SK-N-SH (cell line): ENCODE results near the gene SENP8. TPM values are rescaled to one million over a fixed set of nuclear protein-coding genes. Genes with fewer than 3 reads are reported as not detected.

ENCODE experiments used
- CTCF ChIA-PET: fragments of 300-600, 350-600 bp; formaldehyde crosslinking; extraction: SDS; loops from one replicate; lab custom pipeline; 2021; lab: Yijun Ruan, JAX
- POLR2A ChIA-PET: fragments of 350-600 bp; sonication (Branson Sonifier 250); formaldehyde crosslinking; extraction: SDS; loops from one replicate; lab custom pipeline; 2020; ENCODE audit warnings: antibody characterized with exemption, inconsistent platforms; lab: Yijun Ruan, JAX
- DNase-seq: peaks from one replicate; pipeline ENCODE4 v3.0.0; 2012
- H2AFZ ChIP-seq: fragments of 200-600 bp; sonication (generic); 2 replicates; pipeline ENCODE4 v1.8.1; 2016; ENCODE audit warnings: antibody characterized with exemption, mild to moderate bottlenecking, low read depth
- H3F3A ChIP-seq: fragments of 200-600 bp; sonication (generic); replicated peaks from 2 replicates; pipeline ENCODE3; 2016; ENCODE audit warnings: antibody characterized with exemption, mild to moderate bottlenecking; ENCODE audit not compliant: insufficient read depth
- H3K27ac ChIP-seq, 2 experiments: fragments of 200-500 bp in 1 of 2; fragments of 200-600 bp in 1 of 2; sonication (Bioruptor generic) in 1 of 2; sonication (generic), shearing (Covaris generic) in 1 of 2; 2 replicates each; pipeline versions ENCODE4 v1.5.1 to v1.6.1; 2014 to 2016; ENCODE audit warnings: low read depth in 2 of 2, inconsistent platforms in 1 of 2, low read length in 1 of 2, mild to moderate bottlenecking in 1 of 2, mixed read lengths in 1 of 2
- H3K27me3 ChIP-seq: fragments of 200-600 bp; sonication (generic), shearing (Covaris generic); 2 replicates; pipeline ENCODE4 v1.6.1; 2016; ENCODE audit warnings: mixed run types; ENCODE audit not compliant: insufficient read depth
- H3K36me3 ChIP-seq, 2 experiments: fragments of 200-500 bp in 1 of 2; fragments of 200-600 bp in 1 of 2; sonication (Bioruptor generic) in 1 of 2; sonication (generic) in 1 of 2; replicated peaks in 1 of 2; 2 replicates each; pipeline versions ENCODE3 to v1.5.1; 2014 to 2016; ENCODE audit warnings: low read length in 1 of 2, mild to moderate bottlenecking in 1 of 2; ENCODE audit not compliant: insufficient read depth in 2 of 2, control insufficient read depth in 1 of 2
- H3K4me1 ChIP-seq, 2 experiments: fragments of 200-500 bp in 1 of 2; fragments of 200-600 bp in 1 of 2; sonication (Bioruptor generic) in 1 of 2; sonication (generic), shearing (Covaris generic) in 1 of 2; 2 replicates each; pipeline versions ENCODE4 v1.5.1 to v1.6.1; 2014 to 2016; ENCODE audit warnings: low read depth in 1 of 2, low read length in 1 of 2, mixed run types in 1 of 2; ENCODE audit not compliant: insufficient read depth in 2 of 2, control insufficient read depth in 1 of 2
- H3K4me2 ChIP-seq: fragments of 200-600 bp; sonication (generic), shearing (Covaris generic); 2 replicates; pipeline ENCODE4 v1.6.1; 2017; ENCODE audit warnings: mixed run types
- H3K4me3 ChIP-seq, 2 experiments: fragments of 200-500 bp in 1 of 2; fragments of 200-600 bp in 1 of 2; sonication (Bioruptor generic) in 1 of 2; sonication (generic), shearing (Covaris generic) in 1 of 2; 2 replicates each; pipeline versions ENCODE4 v1.5.1 to v1.8.1; 2014 to 2016; ENCODE audit warnings: low read depth in 2 of 2, inconsistent platforms in 1 of 2, low read length in 1 of 2, mild to moderate bottlenecking in 1 of 2, mixed read lengths in 1 of 2, moderate library complexity in 1 of 2
- H3K79me2 ChIP-seq: fragments of 200-600 bp; sonication (generic); 2 replicates; pipeline ENCODE4 v1.8.1; 2017; ENCODE audit warnings: mild to moderate bottlenecking; ENCODE audit not compliant: insufficient read depth
- H3K9ac ChIP-seq: fragments of 200-600 bp; sonication (generic); 2 replicates; pipeline ENCODE4 v1.6.1; 2017; ENCODE audit warnings: mixed run types
- H3K9me2 ChIP-seq: fragments of 200-600 bp; sonication (generic); 2 replicates; pipeline ENCODE4 v1.6.1; 2017; ENCODE audit warnings: mixed run types
- H3K9me3 ChIP-seq: fragments of 200-600 bp; sonication (generic); 2 replicates; pipeline ENCODE4 v1.6.1; 2017; ENCODE audit warnings: mixed run types, mild to moderate bottlenecking, moderate library complexity
- H4K20me1 ChIP-seq: fragments of 200-600 bp; sonication (generic); 2 replicates; pipeline ENCODE4 v1.6.1; 2017; ENCODE audit warnings: mild to moderate bottlenecking, mixed run types; ENCODE audit not compliant: insufficient read depth
- EP300 ChIP-seq, 2 experiments: IDR thresholded peaks; 2 replicates each; pipeline versions ENCODE4 v1.4.0 to v1.6.1; 2012; ENCODE audit warnings: borderline replicate concordance in 1 of 2, low read depth in 1 of 2, low read length in 1 of 2
- FOXJ3 ChIP-seq: sonication (generic); formaldehyde crosslinking; IDR thresholded peaks from 2 replicates; pipeline ENCODE4 v1.5.1; 2020; ENCODE audit warnings: mild to moderate bottlenecking, missing genetic modification reagents
- MXI1 ChIP-seq: IDR thresholded peaks from 2 replicates; pipeline ENCODE4 v1.6.1; 2012; ENCODE audit warnings: mild to moderate bottlenecking, low read depth, low read length, improper control_type of control experiment
- POLR2AphosphoS5 ChIP-seq: IDR thresholded peaks from 2 replicates; pipeline ENCODE4 v1.6.1; 2012; ENCODE audit warnings: low read depth, low read length
- REST ChIP-seq: IDR thresholded peaks from 2 replicates; pipeline ENCODE4 v1.6.1; 2012; ENCODE audit warnings: mild to moderate bottlenecking, low read depth, low read length, moderate library complexity
- RFX5 ChIP-seq: IDR thresholded peaks from 2 replicates; pipeline ENCODE4 v1.6.1; 2012; ENCODE audit warnings: mild to moderate bottlenecking, improper control_type of control experiment, low read length
- TEAD4 ChIP-seq: IDR thresholded peaks from 2 replicates; pipeline ENCODE4 v1.4.0; 2012; ENCODE audit warnings: mild to moderate bottlenecking, borderline replicate concordance; ENCODE audit not compliant: insufficient read depth
- USF2 ChIP-seq: fragments of 150-350 bp; IDR thresholded peaks from 2 replicates; pipeline ENCODE4 v1.6.1; 2017; ENCODE audit warnings: antibody characterized with exemption, low read length, low read depth, borderline replicate concordance
- ZBTB33 ChIP-seq: IDR thresholded peaks from 2 replicates; pipeline ENCODE4 v1.4.0; 2012; ENCODE audit warnings: low read depth, borderline replicate concordance
- WGBS: methylation state at CpG from one replicate; pipeline ENCODE4 v1.1.6; 2017; ENCODE audit warnings: low lambda C conversion rate; 5-methylcytosine and 5-hydroxymethylcytosine counted together
- polyA plus RNA-seq, 3 experiments: library from polyadenylated mRNA; depleted of rRNA; stranded (reverse); fragments of >200 nt; gene quantifications; 2 replicates each; pipeline ENCODE4 v1.2.3, GENCODE V29; 2012

Gene SENP8
- polyA plus RNA-seq, 1 of the 3 experiments (the other 2 are of a cell fraction): 1.4 TPM

- CTCF ChIA-PET: no interaction called here
- Histone ChIP-seq H3F3A (no peaks in the 10 kb centered on the region), H3K9me2 (no peaks in the 10 kb centered on the region), H3K36me3 (no peaks in the 10 kb centered on the region), H4K20me1 (no peaks in the 10 kb centered on the region), H3K4me3 (no peak overlapping the region), H3K9ac (no peak overlapping the region), H3K9me3 (no peaks in the 10 kb centered on the region), H3K79me2 (no peaks in the 10 kb centered on the region), H3K27me3 (no peaks in the 10 kb centered on the region), H2AFZ (no peak overlapping the region), H3K27ac (no peak overlapping the region), H3K4me2 (no peak overlapping the region), H3K4me1 (peaks cover 0 to 12% of the 10 kb centered on the region in 2 experiments; a peak in 1 of 4 replicates)
- DNase-seq: no peak
- WGBS: 87% methylated on average over 5 of the region's 5 CpGs
- POLR2A ChIA-PET: no interaction called here
- no peak for TF ChIP-seq RFX5
- no peak for TF ChIP-seq FOXJ3
- no peak for TF ChIP-seq ZBTB33
These were observed 62.6 kb downstream of the SENP8 start for GRCh38 chr15:72180761-72181324.

- POLR2A ChIA-PET: no interaction called here
- H3K9me3 ChIP-seq: no peaks in the 10 kb centered on the region
- no peak overlapping the region for H3K27ac ChIP-seq
- no peaks in the 10 kb centered on the region for H3K79me2 ChIP-seq
- no peak overlapping the region for H3K9ac ChIP-seq
- CTCF ChIA-PET: interaction anchor here (0.6 kb wide), 1 partner anchor 18 kb away, joined by 3 read pairs; no protein-coding TSS in a partner anchor
- no peaks in the 10 kb centered on the region for H4K20me1 ChIP-seq
- no peaks in the 10 kb centered on the region for H3K27me3 ChIP-seq
- WGBS: 82% methylated on average over 3 of the region's 3 CpGs
- H3K4me1 ChIP-seq: peaks cover 0 to 12% of the 10 kb centered on the region in 2 experiments; a peak in 1 of 4 replicates
- no peak overlapping the region for H2AFZ ChIP-seq
- DNase-seq: no peak
- no peaks in the 10 kb centered on the region for H3K9me2 ChIP-seq
- no peak overlapping the region for H3K4me2 ChIP-seq
- H3K36me3 ChIP-seq: no peaks in the 10 kb centered on the region
- H3K4me3 ChIP-seq: no peak overlapping the region
- TF ChIP-seq USF2 (no peak), REST (no peak), TEAD4 (no peak), EP300 (IDR thresholded peaks at IDR 0.05; ENCODE audit: borderline replicate concordance in 1 of 2, low read depth in 1 of 2, low read length in 1 of 2) (no peak), MXI1 (no peak), POLR2AphosphoS5 (no peak), ZBTB33 (no peak)
- no peaks in the 10 kb centered on the region for H3F3A ChIP-seq
These were observed 64.0 kb downstream of the SENP8 start for GRCh38 chr15:72182244-72182643.
